HL-60 (cell line): ENCODE data around the gene FGD5.

Experiments
- GABPA ChIP-seq: IDR thresholded peaks from 2 replicates; pipeline ENCODE4 v1.6.1; 2012; ENCODE audit warnings: low read depth
- POLR2AphosphoS5 ChIP-seq: IDR thresholded peaks from 2 replicates; pipeline ENCODE4 v1.6.1; 2012; ENCODE audit warnings: low read depth
- REST ChIP-seq: IDR thresholded peaks from 2 replicates; pipeline ENCODE4 v1.6.1; 2012; ENCODE audit warnings: low read depth; ENCODE audit not compliant: insufficient replicate concordance
- SPI1 ChIP-seq: IDR thresholded peaks from 2 replicates; pipeline ENCODE4 v1.6.1; 2012; ENCODE audit warnings: low read depth, mild to moderate bottlenecking, borderline replicate concordance
- TF ChIP-seq, protein P1 (sequence below): IDR thresholded peaks from one replicate; pipeline ENCODE4 v1.5.1; 2011; ENCODE audit warnings: low read length, control low read depth, inconsistent platforms; ENCODE audit not compliant: insufficient read depth

GRCh38 chr3:14923476-14923875 is 104.7 kb downstream of the FGD5 start:
- TF ChIP-seq, protein P1, sequence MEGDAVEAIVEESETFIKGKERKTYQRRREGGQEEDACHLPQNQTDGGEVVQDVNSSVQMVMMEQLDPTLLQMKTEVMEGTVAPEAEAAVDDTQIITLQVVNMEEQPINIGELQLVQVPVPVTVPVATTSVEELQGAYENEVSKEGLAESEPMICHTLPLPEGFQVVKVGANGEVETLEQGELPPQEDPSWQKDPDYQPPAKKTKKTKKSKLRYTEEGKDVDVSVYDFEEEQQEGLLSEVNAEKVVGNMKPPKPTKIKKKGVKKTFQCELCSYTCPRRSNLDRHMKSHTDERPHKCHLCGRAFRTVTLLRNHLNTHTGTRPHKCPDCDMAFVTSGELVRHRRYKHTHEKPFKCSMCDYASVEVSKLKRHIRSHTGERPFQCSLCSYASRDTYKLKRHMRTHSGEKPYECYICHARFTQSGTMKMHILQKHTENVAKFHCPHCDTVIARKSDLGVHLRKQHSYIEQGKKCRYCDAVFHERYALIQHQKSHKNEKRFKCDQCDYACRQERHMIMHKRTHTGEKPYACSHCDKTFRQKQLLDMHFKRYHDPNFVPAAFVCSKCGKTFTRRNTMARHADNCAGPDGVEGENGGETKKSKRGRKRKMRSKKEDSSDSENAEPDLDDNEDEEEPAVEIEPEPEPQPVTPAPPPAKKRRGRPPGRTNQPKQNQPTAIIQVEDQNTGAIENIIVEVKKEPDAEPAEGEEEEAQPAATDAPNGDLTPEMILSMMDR = no peak
- TF ChIP-seq REST = no peak
- TF ChIP-seq POLR2AphosphoS5 = no peak
- no peak for TF ChIP-seq GABPA
- no peak for TF ChIP-seq SPI1
